GM21723 (cell line): ENCODE data around the gene MMD2.
A peak's percentile ranks its signal among the peaks of the same experiment; 100 is the strongest.
"Not testable (repeated sequence)": the region's sequence is repeated elsewhere in the genome, so short reads cannot be mapped to it uniquely, and the experiment has no call there.

ENCODE experiments used
- ATAC-seq: cut with Tn5 transposase; IDR thresholded peaks from one replicate; pipeline ENCODE4 v1.9.1; 2021; ENCODE audit warnings: mild to moderate bottlenecking, moderate library complexity; ENCODE audit not compliant: unreplicated experiment

MMD2 gene

GRCh38 chr7:4958477-4959301 is at the start of gene MMD2:
Gene MMD2 (minus strand): TSS chr7:4959187. CDS start chr7:4959017, 170 bp downstream.
- no peak for ATAC-seq

GRCh38 chr7:5005066-5005465 is 46.1 kb upstream of the MMD2 start:
- ATAC-seq = no peak

GRCh38 chr7:5001911-5002310 is 42.9 kb upstream of the MMD2 start:
- ATAC-seq = no peak

- no peak for ATAC-seq
Measured at GRCh38 chr7:5001003-5001402, 42.0 kb upstream of the MMD2 start.

GRCh38 chr7:4999369-4999950 is 40.5 kb upstream of the MMD2 start:
- ATAC-seq = no peak

- ATAC-seq = no peak
Measured at GRCh38 chr7:4998910-4999309, 39.9 kb upstream of the MMD2 start.

GRCh38 chr7:4998244-4998643 is 39.3 kb upstream of the MMD2 start:
- no peak for ATAC-seq

GRCh38 chr7:4996696-4997222 is 37.8 kb upstream of the MMD2 start:
- ATAC-seq = no peak

GRCh38 chr7:4995429-4995969 is 36.5 kb upstream of the MMD2 start:
- ATAC-seq = no peak

- no peak for ATAC-seq
Measured at GRCh38 chr7:4993471-4993870, 34.5 kb upstream of the MMD2 start.

GRCh38 chr7:4982741-4983140 is 23.8 kb upstream of the MMD2 start:
- ATAC-seq = peak; percentile 88

- ATAC-seq = not testable (repeated sequence)
Measured at GRCh38 chr7:4981295-4981890, 22.4 kb upstream of the MMD2 start.

- not testable (repeated sequence) for ATAC-seq
Measured at GRCh38 chr7:4975626-4976025, 16.6 kb upstream of the MMD2 start.

- ATAC-seq = peak; percentile 96
Measured at GRCh38 chr7:4973728-4974198, 14.8 kb upstream of the MMD2 start.

GRCh38 chr7:4972446-4972845 is 13.5 kb upstream of the MMD2 start:
- ATAC-seq = not testable (repeated sequence)

- ATAC-seq = no peak
Measured at GRCh38 chr7:4965295-4966022, 6.5 kb upstream of the MMD2 start.

- no peak for ATAC-seq
Measured at GRCh38 chr7:4964506-4964905, 5.5 kb upstream of the MMD2 start.

GRCh38 chr7:4962872-4963775 is 4.1 kb upstream of the MMD2 start:
- no peak for ATAC-seq

- no peak for ATAC-seq
Measured at GRCh38 chr7:4960363-4960762, 1.4 kb upstream of the MMD2 start.

- no peak for ATAC-seq
Measured at GRCh38 chr7:4959893-4960292, 906 bp upstream of the MMD2 start.
